Stimulated activated naive CD4-positive, alpha-beta T cell treated with Interleukin-2 at 50 U/mL for 16 hours (primary cell): ENCODE data around the gene AZU1.

ENCODE experiments used
- DNase-seq: peaks from one replicate; lab custom pipeline; 2025; lab: John Stamatoyannopoulos, UW

The AZU1 gene

DNA sequence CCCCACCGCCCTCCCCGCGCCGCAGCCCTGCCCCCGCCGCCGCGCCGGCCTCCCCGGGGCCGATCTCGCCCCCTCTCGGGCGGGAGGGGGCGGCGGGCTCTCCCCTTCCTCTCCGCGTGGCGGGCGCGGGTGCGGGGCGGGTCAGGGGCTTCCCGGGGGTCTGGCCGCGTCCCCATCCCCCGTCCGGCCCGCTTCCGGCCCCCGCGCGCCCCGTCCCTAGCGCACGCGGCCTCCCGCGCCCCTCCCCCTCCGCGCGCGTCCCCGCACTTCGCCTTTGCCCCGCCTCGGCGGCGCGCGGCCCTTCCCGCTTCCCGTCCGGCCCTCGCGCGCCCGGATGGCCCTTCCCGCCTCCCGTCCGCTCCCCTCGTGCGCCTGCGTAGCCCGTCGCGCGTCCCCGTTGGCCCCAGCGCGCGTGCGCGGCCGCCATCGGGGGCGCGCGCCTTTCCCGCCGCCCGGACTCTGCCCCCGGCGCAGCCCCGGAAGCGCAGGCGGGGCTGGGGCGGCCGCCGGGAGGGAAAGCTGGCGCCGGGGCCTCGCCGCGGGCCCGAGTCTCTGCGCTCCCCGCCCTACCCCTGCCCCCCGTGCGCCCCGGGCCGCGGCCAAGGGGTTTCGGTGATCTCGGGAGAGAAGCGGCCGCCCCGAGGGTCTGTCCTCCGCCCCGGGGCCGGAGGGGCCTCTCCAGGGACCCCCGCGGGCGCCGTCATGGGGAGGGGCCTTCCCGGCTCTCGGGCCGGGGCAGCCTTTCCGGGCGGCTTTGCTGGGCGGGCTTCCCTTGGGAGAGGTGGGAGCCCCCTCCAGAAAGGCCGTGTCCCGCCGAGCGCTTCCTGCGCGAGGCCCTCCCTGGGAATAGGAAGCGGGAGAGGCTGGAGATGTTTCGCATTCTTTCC is 29.9 kb upstream of the AZU1 start:
- peak; percentile 79 for DNase-seq

DNA sequence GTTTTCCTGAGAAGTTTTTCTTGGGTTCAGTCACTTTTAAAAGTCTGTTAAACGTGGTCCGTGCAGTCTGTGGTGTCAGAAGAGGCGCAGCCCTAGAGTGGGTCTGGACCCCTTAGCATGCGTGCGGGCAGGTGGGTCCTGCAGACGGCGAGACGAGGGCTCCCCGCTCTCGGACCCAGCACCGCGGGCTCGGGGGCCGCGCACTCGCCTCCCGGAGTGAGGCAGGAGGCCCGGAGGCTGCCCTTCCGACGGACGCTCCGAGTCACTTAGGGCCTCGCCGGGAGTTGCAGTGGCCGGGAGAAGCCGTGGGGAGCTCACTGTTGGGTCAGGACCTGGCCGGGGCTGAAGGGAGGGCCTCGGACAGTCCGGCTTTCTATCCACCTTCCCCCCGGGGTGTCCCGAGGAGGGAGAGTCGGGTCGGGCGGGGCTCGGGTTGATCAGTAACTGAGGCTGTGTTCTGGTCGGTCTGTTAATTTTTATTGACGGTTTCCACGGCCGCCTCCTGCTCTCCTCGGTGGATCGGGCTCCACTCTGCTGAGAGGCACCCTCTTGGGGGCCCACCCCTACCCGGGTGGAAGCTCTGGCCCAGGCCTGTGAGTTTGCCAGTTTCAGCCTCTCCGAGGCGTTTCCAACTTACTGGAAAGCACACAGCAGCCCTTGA is 29.1 kb upstream of the AZU1 start:
- DNase-seq = no peak

DNA sequence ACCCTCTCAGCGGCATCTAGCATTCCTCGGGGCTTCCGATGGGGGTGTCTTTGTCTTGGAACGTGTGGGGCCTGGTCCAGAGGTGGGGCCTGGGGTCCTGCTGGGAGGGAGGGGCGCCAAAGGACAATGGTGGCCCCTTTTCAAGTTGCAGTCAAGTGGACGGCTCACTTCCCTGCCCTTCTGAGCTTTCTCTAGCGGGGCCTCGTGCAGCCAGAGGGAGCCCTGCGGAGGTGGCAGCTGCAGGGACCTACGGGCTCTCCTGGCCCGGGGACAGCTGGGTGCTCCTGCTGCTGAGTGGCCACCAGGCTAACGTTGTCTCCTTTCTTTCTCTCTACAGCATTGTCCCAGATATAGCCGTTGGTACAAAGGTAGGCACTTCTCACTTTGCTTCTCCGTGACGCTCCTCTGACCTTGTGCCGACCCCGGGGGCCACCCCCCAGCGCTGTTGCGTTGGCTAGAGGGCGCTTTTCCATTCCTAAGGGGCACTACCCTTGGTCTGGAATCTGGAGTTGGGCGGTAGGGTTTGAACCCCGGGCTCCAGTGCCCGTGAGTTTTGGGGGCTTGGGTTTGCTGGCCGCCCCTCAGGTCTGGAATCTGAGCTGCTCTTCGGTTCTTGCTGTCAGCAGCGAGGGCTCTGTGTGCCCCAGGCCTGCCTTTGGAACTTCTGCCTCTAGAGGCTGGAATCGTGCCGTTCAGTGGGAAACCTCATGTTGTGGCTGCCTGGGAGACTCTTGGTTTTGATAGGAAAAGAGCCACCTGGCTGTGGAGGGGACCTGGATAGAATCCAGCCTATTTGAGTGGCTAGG is 28.4 kb upstream of the AZU1 start:
- DNase-seq = peak; percentile 28

DNA sequence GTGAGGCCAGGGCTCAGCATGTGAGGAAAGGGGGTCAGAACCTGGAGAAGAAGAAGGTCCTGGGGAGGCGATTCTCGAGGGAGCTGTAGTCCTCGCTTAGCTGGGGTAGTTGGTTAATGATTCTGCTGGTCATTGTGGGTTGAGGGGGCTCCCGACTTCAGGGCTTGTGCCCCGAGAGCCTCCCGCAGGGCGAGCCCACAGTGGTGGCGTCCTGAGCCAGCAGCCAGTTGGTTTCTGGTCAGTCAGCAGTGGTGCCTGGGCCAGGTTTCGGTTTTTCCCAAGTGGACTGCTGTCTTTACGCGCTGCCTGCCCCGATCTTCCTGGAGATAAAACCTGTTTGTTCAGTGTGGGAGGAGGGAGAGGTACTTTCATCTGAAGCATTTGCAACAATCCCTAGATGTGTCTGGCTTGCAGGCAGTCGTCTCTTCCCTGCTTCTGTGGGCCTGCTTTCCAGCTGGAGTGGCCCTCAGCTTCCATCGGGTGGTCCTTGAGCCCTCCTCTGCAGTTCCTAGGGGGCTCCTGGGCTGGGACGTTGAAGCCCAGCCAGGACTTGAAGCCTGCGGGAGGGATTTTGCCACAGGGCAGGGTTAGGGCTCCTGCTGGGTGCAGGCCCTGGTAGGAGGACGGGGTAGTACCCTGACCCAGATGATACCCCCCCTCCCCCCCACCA is 27.1 kb upstream of the AZU1 start:
- no peak for DNase-seq

DNA sequence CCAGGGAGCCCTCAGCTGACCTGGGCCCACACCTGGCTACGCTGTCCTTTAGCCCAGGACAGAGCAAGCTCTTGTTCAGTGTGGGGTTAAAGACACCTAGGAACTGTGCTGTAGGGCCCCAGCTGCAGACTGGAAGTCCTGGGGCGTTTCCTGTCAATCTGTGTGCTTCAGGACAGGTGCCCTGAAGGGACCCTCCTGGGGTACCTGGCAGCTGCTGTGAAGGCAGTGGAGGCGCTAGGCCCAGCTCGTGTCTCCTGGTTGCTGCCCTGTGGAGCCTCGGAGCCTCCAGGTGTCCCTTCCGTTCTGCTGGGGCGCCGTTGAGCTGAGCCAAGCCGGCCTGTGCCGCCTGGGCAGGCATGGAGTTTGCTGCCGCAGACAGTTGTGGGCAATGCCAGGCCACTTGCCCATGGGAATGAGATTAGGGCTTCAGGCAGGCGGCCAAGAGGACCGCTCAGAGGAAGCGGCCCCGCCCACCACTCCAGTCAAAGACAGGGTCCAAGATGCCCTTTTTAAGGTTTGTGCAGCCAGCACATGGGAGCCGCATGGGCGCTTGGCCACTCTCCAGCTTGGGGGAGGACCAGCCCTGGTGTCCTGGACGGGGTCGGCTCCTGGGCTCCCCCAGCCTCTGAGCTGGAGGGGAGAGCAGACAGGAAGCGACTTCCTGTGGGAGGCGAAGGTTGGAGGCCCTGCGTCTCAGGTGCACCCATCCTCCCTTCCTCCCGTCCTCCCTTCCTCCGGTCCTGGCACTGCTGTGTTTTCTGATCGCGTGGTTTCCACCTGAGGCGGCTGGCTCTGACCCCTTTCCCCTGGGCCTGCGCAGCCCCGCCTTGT is 26.4 kb upstream of the AZU1 start:
- no peak for DNase-seq

DNA sequence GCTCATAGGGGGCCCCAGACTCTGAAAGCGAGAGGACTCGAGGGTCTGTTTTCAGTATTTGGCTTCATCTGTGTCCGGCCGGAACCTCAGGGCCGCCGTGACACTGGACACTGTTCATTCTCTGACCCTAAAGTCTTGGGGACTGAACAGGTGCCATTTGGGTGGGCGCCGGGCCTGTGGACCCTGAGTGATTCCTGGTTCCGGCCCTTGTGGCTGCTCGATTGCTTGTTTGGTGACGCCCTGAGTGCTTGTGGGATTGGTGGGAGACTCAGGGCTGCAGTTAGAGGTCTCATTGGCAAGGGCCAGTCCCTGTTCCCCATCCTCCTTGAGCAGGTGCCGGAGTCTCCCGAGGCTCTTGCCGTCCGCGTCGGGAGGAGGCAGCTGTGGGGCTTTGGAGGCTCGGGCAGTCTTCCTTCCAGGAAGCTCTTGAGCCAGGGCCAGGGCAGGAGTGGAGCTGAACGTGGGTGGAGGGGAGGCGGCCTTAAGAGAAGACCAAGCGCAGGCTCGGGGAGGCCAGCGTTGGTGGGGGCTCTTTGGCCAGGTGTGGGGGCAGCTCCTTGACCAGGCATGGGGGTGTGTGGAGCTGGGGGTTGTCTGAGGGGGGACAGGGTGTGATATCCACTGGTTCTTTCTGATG is 25.7 kb upstream of the AZU1 start:
- no peak for DNase-seq

DNA sequence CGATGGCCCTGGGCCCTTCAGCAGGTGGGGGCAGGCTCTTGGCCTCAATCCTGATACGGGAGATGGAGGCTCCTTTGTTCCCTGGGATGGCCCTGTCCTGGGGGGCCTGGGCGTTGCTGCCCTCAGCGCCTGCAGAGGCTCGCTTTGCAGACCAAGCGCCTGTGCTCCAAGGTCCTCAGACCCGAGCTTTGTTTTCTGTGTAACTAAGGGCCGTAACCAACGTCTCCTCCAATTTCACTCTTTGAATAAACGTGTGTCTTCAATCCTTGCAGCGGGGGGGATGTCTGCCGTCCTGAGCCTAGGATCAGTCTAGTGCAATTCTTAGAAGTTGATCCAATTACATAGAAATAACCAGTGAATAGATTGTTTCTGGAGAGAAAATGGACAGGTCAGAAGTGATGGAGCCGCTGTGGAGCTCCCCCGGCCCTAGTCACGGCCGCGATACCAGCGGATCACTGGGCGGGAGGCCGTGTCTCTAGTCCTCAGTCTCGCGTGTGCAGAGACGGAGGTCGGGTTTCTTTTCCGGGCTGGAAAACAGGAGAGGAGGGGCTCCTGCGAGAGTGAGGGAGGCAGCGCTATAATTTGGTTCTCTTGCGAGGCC is 25.0 kb upstream of the AZU1 start:
- no peak for DNase-seq

DNA sequence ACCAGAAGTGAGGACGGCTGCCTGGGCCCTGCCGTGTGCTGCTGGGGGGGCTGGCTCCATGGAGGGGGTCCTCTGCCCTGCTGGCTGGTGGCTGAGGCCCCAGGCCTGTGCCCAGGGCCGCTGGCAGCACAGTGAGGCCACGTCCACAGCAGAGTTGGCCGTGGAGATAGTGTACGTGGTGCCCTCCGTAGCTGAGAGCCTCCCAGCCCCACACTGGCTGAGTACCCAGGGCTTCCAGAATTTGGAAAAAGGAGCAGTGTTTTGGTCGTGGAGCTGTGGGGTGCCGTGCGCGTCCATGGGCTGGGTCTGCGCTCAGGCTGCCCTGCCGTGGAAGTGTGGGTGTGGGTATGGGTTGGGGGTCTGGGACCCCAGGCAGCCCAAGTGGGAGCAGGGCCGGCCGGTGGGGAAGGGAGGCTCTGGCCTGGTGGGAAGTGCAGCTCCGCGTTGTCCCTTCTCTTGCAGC is 24.5 kb upstream of the AZU1 start:
- no peak for DNase-seq

DNA sequence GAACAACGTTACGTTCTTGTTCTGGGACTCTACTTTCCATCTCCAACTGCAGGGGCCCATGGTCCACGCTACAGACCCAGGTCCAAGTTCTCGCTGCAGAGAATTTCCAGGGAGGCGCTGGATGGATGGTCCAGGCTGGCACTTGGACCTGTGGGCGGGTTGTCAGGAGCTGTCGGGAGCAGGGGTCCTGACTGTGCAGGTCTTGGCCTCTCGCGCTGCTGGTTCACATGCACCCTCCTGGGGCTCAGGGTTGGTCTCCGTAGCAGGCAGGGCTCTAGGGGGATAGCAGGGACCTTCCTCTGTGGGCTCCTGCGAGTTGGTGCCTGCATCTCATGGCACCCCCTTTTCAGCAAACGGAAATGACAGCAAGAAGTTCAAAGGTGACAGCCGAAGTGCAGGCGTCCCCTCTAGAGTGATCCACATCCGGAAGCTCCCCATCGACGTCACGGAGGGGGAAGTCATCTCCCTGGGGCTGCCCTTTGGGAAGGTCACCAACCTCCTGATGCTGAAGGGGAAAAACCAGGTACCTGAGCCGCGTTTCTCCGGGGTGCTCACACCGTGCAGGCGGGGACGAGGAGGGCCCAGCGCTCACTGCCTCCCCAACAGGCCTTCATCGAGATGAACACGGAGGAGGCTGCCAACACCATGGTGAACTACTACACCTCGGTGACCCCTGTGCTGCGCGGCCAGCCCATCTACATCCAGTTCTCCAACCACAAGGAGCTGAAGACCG is 23.8 kb upstream of the AZU1 start:
- no peak for DNase-seq

DNA sequence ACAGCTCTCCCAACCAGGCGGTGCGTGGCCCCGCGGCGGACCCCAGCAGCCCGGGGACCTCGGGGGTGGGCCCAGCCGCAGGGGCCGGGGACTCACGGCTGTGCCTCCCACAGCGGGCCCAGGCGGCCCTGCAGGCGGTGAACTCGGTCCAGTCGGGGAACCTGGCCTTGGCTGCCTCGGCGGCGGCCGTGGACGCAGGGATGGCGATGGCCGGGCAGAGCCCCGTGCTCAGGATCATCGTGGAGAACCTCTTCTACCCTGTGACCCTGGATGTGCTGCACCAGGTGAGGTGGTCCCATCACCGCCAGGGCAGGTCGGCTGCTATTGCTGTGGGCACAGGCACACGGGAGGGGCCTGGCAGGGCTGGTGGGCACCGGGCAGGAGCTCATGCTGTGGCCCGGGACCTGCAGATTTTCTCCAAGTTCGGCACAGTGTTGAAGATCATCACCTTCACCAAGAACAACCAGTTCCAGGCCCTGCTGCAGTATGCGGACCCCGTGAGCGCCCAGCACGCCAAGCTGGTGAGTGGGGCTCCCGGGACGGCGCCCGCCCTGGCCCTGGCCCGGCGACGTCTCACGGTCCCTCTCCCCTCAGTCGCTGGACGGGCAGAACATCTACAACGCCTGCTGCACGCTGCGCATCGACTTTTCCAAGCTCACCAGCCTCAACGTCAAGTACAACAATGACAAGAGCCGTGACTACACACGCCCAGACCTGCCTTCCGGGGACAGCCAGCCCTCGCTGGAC is 23.0 kb upstream of the AZU1 start:
- DNase-seq = no peak

DNA sequence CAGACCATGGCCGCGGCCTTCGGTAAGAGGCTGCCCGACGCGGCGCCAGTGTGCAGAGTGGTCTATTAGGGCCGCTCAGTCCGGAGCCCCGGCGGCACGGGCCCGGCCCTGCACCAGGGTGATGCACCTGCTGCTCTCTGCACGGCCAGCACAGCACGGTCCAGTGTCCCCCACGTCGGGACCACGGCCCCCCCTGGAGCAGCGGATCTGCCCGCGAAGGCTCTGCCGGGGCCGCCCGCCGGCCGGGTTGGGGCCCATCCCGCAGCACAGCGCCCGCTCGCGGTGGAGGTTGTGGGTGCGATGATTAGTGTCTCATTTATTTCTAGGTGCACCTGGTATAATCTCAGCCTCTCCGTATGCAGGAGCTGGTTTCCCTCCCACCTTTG is 22.5 kb upstream of the AZU1 start:
- no peak for DNase-seq

DNA sequence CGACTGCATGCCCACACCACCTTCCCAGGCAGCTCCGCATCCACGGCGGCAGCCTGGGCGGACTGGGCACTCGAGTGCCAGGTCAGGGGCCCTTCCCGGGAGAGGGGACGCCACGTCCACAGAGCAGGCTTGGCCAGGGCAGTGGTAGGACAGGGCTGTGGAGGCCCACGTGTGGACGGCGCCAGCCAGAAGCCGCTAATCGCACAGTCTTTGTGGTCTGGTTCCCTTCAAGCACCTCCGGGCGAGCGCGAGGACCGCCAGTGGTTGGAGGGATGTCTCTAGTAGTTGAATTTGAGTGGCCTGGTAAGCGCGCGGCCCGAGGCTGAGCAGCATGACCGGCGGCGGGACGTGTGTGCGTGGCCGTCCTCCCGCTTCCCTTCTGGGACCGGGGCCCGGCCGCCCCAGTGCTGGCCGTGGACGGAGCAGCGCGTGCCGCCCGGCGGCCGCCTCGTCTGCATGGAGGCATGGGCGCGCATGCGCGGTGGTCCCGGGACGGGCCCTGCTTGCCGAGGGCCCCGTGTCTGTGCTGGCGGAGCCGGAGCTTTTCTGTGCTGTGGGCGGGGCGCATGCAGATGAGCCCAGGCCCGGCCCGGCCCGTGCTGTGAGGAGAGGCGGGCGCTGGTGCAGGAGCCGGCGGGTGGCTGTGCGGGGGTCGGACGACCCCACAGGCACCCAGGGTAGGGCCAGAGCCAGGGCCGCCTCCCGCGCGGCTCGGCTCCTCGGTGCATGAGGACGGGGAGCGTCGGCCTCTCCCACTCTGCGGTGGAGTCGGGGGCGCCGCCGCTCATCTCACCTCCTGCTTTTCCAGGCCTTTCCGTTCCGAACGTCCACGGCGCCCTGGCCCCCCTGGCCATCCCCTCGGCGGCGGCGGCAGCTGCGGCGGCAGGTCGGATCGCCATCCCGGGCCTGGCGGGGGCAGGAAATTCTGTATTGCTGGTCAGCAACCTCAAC is 21.8 kb upstream of the AZU1 start:
- no peak for DNase-seq

DNA sequence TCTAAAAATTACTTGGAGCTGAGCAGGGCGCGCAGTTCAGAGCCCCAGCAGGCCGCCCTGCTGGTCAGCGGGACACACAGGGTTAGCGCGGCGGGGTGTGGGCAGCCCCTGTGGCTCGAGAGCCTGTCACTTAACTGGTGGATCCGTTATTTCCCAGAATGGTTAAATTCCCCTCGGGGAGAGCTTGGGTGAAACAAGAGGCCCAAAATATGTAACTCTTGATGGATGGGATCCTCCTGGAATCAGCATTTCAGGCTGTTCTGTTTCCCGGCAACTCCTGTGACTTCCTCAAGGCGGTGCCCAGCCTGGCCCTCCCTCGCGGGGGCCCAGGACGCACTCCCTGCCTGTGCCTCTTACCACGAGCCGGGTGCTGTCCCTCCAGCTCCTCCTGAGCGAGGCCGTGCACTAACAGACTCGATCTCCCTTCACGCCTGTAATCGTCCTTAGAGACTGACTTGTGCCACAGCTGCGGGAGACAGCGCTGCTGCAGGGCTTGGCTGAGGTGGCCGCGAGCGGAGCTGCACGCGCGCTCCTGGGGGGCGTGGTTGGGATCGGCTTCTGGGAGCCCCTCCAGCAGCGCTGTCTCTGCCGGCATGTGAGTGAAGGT is 20.7 kb upstream of the AZU1 start:
- no peak for DNase-seq

DNA sequence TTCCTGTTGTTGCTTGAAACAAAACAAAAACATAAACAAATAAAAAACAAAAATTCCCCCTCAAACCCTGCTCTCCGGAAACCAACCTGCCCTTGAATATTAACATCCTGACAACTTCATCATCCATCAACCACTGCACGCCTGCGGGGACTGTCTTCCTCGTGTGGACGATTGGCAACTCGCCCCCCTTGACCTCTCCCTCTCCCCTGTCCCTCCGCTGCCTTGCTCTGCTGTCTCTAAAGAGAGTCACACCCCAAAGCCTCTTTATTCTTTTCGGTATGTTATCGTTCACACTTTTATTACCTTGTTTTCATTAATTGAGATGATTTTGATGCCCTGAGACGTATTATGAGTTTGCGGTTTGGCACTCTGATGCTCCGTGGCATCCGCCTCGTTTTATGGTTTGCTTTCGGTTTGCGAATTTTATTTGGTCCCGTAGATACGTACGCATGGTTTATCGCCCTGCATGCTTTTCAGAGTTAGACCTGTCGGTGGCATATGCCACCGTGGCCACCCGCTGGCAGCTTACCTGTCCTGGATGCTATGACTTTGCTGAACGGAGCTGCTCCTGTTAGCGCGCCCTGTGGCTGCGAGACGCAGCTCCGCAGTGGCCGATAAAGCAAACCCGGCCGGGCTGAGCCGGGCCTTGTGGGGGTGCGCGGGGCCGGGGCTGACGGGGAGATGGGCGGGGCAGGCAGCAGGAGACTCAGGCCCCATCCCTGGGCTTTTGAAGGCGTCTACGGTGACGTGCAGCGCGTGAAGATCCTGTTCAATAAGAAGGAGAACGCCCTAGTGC is 19.8 kb upstream of the AZU1 start:
- DNase-seq = no peak

DNA sequence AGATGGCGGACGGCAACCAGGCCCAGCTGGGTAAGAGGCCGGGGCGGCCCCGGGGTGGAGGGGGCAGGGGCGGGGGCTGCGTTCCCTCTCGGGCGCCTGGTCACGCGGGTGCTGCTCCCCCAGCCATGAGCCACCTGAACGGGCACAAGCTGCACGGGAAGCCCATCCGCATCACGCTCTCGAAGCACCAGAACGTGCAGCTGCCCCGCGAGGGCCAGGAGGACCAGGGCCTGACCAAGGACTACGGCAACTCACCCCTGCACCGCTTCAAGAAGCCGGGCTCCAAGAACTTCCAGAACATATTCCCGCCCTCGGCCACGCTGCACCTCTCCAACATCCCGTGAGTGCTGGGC is 19.2 kb upstream of the AZU1 start:
- DNase-seq = no peak

DNA sequence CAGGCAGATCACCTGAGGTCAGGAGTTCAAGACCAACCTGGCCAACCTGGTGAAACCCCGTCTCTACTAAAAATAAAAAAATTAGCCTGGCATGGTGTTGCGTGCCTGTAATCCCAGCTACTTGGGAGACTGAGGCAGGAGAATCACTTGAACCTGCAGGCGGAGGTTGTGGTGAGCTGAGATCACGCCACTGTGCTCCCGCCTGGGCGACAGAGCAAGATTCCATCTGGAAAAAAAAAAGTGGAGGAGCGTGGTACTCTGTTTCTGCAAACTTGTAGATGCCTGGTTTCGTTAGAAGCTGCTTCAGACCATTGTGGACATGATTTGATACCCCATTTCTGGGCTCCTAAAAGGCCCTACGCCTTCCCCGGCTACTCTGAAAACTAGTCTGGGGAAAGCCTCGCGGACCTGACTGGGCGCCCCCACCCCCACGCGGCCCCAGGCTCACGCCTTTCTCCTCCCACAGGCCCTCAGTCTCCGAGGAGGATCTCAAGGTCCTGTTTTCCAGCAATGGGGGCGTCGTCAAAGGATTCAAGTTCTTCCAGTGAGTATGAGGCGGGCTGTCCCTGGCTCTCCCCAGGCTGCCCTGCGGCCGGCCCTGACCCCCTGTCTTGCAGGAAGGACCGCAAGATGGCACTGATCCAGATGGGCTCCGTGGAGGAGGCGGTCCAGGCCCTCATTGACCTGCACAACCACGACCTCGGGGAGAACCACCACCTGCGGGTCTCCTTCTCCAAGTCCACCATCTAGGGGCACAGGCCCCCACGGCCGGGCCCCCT is 17.4 kb upstream of the AZU1 start:
- DNase-seq = no peak
